GM18873 (cell line): Measurements from ENCODE around the gene RPL22.
A peak's percentile ranks its signal among the peaks of the same experiment; 100 is the strongest.

Experiments
- ATAC-seq: cut with Tn5 transposase; IDR thresholded peaks from one replicate; pipeline ENCODE4 v1.9.1; 2021; ENCODE audit warnings: mild to moderate bottlenecking, moderate library complexity, moderate number of reproducible peaks; ENCODE audit not compliant: unreplicated experiment, low FRiP score

Gene RPL22

DNA sequence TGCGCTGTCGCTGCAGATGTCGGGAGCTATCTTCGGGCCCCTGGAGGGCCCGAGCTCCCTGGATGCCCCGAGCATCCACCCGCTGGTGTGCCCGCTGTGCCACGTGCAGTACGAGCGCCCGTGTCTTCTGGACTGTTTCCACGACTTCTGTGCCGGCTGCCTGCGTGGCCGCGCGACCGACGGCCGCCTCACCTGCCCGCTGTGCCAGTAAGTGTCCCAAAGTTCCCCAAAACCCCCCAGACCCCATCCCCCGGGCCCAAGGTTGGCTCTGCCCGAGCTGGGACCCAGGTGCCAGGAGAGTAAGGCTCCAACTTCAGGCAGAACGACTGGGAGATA is 7.1 kb upstream of the RPL22 start:
- ATAC-seq = no peak

DNA sequence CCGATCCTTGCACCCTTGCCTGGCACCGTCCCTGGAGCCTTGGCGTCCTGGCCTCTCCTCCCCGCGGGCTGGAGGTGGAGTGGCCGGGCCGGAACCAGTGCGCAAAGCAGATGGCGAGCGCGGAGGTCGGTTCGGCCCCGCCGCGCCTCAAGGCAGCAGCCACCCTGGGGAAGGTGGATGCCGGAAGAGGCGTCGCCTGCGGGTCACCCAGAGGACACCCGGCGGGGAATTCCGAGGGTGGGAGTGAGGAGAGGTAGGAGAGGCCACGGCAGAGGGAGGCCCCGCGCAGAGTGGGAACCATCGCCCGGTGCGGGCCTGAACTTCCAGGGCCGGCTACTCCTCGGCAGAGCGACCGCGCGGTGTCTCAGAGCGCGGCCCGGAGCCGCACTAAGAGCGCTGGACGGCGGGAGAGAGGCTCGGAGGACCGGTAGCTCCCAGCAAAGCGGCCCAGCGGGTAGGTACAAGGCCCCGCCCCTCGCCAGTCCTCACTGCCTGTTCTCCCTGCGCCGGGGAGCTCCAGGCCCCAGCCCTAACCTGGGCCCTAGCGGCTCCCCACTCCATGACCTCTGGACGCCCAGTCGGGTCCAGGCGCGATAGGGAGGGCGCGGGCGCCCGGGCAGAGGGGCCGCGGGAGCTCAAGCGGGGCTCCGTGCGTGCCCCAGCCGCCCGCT is 6.6 kb upstream of the RPL22 start, which contains the start of gene RNF207:
TSS of gene RNF207 (plus strand) at position 271 of the 671 bp plus-strand sequence. CDS start 417 bp downstream, outside the sequence.
- no peak for ATAC-seq

DNA sequence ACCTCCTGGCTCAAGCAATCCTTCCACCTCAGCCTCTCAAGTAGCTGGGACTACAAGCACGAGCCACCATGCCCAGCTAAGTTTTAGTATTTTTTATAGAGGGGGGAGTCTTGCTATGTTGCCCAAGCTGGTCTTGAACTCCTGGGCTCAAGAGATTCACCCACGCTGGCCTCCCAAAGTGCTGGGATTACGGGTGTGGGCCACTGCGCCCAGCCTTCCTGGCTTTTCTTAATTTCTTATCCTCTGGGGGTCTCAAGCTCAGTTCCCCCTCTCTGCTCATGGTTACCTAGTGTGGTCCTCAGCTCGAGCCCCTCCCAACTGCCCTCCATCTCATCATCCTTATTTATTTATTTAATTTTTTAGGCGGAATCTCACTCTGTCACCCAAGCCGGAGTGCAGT is 2.9 kb upstream of the RPL22 start:
- ATAC-seq = no peak

DNA sequence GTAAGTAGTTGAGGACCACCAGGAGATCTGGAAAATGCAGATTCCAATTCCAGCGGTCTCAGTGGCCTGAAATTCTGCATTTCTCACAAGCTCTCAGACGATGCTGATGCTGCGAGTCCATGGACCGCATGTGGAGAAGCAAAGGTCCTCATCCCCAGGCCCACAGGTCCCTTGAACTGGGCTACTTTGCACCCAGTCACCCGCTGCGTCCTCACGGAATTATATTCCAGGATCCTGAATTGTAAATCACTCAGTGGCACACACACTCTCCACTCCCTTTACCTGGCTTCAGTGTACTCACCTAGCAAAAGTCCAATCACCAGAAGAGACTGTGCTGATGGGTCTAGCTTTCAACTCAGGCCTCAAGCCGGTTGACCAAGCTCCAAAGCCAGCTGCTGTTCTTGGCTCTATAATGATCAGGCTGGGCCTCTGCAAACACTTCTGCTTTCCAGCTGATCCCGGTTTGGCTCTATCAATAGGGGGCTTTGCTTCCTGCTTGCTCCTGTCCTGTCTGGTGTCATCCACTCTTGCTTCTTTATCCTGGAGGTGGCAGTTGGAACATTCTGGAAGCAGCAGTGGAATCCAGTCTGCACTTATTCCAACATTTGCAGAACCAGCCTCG is 904 bp upstream of the RPL22 start:
- ATAC-seq = no peak

DNA sequence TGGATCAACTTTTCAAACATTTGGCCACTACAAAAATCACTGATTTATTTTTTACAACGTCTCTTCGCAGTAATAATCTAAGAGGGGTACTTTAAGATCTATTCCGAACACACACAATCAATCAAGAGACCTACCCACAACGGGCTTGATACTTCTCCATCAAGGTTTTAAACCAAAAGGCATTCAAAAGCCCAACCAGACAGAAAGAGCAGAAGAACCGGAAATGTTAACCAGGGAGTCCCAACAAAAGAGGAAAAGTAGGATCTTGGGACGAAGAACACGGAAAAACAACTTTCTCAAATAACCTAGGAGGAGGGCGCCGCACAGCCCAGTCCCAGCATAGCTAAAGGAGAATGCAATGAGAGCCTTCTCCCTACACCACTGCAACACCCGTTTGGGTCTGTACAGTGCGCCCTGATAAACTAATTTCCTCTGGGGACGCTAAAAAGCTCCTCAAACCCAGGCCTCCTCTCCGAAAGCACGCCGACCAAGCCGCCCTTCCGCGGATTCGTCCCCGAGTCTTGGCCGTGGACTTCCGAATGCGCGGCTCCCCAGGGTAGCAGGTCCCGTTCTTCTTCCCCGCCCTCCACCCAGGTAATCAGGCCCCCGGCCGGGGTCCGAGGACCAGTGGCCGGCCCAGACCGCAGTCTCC is 623 bp downstream of the RPL22 start:
- peak; percentile 11 for ATAC-seq

DNA sequence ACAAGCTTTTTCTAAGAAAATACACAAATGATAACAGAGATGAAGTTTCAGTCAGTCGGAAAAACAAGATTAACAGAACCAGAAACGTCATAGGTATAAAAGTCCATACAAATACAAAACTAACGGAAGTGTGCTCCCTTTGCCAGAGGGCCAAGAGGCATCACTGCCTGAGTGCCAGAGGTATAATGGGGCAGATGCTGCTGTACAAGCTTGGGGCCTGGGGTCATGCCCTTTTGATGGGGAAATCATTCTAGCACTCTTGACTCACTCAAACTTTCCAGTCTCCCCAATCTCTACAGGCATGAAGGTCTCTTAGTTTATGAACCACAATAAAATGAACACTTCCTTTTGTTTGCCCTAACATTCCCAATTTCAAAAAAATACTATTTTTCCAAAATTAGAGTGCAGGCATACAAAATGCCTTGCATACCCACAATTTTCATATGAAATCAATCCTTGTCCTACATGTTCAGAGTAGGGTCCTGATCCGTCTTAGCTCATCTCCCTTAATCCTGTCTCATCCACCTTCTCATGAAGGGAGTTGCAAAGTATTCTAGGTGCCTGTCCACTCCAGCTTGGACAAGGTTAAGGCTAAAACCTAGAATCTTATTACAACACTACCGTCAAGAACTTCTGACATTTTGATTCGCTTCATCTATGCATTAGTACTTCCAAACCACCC is 1.5 kb downstream of the RPL22 start:
- no peak for ATAC-seq

DNA sequence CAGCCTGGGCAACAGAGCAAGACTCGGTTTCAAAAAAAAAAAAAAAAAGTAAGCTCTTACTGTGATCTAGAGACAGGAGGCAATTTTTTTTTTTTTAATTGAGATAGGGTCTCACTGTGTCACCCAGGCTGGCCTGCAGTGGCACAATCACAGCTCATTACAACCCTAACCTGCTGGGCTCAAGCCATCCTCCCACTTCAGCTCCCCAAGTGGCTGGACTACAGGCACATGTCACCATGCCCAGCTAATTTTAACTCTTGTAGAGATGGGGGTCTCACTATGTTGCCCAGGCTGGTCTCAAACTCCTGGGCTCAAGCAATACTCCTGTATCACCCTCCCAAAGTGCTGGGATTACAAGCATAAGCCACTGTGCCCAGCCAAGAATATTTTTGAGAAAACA is 7.4 kb downstream of the RPL22 start:
- ATAC-seq = no peak

DNA sequence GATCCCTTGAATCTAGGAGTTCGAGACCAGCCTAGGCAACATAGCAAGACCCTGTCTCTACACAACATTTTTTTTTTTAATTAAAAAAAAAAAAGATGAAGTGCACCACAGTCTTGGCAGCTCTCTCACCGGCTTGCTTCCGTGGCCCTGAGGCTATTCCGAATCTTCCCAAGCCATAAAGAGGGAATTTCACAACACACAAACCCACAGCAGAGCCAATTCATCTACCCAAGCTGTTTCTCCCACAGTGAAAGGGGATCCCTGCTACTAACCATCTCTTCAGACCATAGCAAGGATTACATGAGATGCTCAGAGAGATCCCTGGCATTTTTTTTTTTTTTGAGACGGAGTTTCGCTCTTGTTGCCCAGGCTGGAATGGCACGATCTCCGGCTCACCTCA is 10.9 kb downstream of the RPL22 start:
- ATAC-seq = no peak

DNA sequence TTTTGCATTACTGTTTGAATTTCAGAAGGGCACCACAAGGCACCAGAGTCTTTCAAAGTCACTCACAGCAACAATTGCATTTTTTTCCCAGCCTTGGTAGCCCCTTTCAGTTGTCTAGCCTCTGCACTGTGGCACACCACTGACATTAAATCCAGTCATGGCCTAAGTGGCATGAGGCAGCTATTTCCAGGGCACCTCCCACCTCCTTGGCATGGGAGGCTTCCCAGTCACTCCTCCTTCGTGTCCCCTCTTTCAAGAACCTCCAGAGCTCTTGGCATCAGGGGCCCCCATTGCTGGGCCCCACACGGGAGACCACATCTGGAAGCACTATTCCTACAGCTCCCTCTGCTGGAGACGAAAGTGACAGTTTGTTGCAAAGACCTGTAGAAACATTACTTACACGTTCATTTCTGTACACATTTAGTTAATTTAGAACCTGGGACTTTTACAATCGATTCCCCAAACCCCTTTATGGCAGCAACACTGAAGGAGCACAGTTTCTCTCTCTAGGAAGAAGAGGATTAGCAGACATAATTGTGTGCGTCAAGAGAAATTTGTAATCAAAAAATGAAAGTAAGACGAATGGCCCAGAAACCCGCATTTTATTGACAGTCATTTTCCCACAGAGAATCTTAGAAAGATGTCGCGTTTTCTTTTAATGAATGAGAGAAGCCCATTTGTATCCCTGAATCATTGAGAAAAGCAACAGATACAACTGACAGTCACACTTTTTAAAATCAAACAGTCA is 13.6 kb downstream of the RPL22 start:
- ATAC-seq = no peak

DNA sequence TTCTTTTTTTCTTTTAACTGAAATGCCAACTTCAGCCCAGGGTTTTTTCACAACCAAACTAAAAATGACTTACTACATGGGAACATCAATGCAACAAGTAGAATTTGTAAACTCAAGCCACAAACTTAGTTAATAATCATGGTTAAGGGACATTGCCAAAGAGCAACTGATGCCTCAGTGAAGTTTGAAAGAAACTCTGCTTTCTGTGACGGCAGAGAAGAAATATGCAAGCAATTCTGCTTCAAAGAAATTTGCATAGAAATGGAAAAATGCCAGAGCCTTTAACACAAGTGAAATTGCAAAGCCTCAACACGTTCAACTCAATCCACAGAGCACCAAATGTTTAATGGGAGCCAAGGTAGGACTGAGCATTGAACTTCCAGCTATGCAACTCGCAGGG is 14.2 kb downstream of the RPL22 start:
- ATAC-seq = no peak

DNA sequence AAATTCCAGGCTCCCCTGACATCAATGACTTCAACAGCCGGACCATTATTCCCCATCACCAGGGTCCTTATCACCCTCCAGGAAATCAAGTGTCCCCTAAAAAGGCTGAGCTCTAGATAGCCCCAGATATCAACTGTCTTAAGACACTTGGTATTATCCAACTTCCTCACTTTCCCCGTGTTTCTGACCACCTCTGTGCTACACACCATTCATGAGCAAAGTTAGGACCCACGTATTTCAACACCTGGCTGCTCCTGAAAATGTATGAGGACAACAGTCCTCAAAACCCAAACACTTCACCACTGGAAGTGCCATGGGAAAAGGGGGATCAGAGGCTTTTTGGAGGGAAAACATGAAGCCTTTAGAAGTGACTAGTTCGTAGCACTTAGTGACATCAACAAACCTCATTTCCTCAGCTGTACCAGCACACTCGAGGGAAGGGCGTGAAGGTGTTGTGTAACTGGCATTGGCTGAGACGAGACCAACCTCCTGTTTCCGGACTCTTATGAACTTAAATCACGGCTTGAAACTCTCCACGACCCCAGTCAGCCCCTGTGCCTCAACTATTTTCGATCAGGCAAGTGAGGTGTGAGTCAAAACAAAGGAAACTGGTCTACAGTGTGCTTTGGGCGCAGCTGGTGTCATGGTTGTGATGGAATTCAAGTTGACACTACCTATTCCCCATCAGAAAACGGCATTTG is 15.2 kb downstream of the RPL22 start:
- no peak for ATAC-seq

DNA sequence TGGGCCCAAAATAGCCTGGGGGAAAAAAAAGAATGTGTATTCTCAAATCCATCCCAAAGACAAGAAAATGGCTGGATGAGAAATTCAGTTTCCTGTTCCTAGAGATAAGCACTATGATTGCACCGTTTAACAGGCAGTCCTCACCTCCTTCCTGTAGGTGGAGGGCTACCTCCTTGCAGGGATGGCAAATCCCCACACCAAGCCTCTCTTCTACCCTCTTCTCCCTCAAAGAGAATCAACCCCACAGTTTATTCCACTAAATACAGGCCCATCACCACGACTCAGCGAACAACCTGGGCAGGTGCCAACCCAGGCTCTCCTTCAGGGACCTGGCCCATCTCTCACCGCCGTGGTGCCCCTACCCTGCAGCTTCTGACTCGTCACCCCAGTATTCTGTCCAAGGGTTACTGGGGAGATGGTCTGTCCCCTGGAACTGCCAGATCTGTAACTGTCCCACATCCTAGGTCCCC is 15.8 kb downstream of the RPL22 start:
- ATAC-seq = no peak

DNA sequence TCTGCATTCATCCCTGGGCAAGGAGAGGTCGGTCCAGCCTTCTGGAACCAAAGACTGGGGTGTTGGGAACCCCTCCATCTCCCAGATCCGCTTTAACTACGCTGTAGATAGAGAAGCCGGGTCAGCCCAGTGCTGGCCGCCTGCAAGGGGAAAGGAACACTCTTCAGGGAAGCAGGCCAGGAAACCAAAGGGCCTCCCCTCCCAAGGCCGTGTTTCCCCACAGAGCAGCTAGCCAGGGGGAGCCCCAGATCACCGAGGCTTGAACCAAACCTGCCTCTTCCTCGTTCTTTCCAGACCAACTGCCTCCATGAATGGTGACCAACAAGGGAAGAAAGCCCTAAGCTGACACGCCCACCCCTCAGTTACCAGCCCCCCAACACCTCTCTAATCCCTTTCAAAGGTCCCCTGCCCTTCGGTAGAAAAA is 18.0 kb downstream of the RPL22 start:
- ATAC-seq = no peak

DNA sequence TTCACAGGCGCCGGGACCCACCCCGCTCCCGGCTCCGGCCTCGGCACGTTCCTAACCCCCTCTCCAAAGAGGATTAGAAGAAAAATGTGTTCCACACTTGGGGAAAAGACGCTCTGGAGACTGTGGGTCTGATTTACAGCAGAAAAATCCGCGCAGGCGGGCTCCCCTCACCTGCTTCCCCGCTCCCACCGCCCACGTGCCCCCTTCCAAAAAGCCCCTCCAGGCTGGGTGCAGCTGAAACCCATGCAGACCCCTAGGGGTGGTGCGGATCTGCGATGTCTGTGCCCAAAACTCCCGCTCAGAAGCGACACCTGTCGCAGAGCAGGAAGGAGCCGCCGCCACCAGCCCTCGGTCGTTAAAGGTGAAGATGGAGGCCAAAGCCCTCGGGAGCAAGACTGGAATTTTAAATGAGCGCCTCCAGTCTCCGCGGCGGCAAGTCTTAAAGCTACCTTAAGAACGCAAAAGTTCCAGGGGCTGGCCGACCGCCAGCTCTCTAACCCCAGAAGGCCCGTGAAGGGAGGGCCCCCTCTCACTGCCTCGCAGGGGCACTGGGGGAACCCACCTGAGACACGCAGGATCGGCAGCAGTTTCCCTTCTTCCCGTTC is 18.6 kb downstream of the RPL22 start:
- ATAC-seq = no peak

DNA sequence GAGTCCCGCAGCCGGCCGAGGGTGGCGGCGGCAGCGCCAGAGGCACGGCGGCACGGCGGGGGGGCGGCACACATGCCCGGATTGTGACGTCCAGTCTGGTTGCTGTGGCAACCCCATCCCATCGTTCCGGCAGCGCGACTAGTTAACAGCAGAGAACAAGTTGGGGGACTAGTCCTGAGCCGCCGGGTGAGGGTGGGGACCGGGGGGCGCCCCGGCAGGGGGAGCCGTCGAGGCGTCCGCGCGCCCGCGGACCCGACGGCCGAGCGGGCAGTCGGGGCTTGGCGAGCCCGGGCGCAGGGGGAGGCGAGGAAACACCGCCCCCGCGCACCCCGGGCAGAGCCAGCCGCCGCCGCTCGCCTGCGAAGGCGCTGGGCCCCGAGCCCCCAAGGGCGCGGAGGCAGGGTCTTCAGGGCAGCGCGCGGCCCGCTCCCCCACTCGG is 19.1 kb downstream of the RPL22 start, which contains the start of gene CHD5:
TSS of gene CHD5 (minus strand) at position 54 of the 439 bp plus-strand sequence. CDS start 298 bp downstream, outside the sequence.
- no peak for ATAC-seq

DNA sequence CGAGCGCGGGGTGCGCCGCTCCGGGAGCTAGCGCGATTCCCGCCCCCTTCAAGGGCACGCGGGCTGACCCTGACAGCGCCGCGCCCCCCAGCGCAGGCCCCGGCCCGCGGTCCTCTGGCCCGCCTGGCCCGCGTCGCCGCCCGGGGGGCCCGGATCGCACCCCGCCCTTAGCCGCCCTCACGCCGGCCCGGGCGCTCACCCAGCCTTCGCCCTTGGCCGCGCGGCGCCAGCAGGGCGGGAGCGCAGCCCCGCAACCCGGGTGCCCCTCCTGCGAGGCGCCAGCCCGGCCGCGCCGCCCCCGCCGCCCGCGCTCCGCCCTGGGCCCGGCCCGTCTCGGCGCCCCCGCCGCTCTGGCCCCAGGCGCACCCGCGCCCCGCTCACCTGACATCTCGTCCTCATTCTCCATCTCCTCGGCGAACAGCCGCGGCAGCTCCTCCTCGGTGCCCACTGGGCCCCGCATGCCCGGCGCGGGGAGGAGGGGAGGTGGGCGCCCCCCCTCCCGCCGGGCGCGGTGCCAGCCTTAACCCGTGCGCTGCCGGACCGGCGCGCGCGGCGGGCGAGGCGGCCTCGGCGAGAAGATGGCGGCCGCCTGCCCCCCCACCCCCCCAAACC is 19.7 kb downstream of the RPL22 start:
- no peak for ATAC-seq

DNA sequence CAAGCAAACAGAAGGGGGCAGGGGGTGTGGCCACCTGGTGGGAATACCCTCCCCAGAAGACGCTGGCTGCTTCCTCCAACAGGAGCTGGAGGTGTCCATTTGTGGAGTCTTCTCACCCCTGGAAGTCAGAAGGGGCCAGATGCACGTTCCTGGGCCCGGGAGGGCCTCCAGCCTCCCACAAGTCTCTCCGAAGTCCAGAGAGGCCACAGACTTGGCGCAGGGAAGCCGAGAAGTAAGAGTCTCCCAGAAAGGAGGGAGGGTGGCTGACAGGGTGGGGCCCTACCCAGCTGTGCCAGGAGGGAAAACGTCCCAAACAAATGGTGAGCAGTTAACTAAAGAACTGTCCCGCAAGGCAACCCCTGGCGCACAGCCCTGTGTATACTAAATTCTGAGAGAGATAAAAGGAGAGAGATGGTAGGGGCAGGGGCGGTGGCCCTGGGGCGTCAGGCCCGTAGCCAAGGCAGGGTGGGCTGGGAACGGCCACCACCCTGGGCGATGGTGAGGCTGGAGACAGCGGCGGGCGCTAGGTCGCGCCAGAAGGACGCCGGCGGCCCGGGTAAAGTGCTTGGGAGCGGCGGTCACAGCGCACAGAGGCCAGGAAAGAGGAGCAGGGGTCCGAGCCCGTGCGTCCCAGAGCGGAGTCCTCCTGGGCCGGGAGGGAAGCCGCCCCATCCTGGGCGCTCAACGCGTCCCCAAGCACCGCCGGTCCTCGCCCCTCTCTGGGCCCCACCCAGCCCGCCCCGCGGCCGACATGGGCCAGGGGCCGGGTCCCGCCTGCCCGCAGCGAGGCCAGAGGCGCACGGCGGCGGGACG is 20.4 kb downstream of the RPL22 start:
- ATAC-seq = no peak
